NCI-H187 (cell line): ENCODE data around the gene THAP11.
"Not testable (repeated sequence)": the region's sequence is repeated elsewhere in the genome, so short reads cannot be mapped to it uniquely, and the experiment has no call there.

ENCODE experiments used
- DNase-seq, 2 experiments: peaks; one replicate each; lab custom pipeline; 2025; lab: John Stamatoyannopoulos, UW

Gene THAP11

GRCh38 chr16:67837190-67837589 is 4.9 kb upstream of the THAP11 start:
- DNase-seq: not testable (repeated sequence)

DNA sequence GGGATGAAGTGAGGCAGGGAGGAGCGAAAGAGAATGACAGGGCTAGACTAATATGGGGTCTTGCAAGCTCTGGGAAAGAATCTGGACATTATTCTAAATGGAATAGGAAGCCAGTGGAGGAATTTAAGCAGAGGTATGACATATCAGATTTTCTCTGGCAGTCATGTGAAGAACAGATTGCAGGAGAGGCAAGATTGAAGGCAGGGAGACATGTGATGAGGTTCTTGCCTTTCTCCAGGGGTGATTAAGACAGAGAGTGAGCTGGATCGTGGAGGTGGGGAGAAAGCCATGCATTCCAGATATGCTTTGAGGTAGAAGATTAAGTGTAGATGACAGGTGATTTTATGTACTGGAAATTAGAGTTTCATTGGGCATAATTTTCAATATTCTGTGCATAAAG is 4.3 kb upstream of the THAP11 start:
- no peak for DNase-seq

GRCh38 chr16:67841198-67841815 is 813 bp upstream of the THAP11 start:
- DNase-seq: no peak

GRCh38 chr16:67842509-67843342 is 606 bp downstream of the THAP11 start:
- DNase-seq: no peak

DNA sequence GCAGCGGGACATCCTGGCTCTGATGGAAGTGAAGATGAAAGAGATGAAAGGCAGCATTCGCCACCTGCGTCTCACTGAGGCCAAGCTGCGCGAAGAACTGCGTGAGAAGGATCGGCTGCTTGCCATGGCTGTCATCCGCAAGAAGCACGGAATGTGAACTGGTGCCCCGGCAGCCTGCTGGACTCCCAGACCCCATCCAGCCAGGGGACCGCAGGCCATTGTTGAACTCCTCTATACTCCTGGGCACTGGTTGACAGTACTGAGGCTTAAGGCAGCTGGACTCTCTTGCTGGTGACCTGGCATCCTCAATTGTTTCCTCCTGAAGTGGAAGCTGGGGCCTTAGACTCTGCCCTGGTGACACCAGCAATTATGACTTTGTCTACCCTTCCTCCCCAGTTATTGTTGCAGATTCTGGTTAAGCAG is 1.2 kb downstream of the THAP11 start:
- DNase-seq: no peak

DNA sequence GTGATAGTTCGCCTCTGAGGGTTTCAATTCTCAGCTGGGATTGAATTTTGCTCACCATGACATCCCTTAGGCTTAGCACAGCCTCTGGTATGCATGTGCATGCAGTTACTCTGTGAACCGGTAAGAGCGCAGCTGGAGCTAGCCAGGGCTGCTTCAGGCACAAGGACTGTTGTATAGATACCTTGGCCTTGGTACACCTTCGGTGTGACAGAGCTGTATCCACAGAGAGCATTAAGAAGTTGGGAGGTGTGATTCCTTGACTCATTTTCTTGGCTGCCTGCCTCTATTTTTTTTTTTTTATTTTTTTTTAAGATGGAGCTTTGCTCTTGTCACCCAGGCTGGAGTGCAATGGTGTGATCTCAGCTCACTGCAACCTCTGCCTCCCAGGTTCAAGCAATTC is 2.4 kb downstream of the THAP11 start:
- DNase-seq: no peak

DNA sequence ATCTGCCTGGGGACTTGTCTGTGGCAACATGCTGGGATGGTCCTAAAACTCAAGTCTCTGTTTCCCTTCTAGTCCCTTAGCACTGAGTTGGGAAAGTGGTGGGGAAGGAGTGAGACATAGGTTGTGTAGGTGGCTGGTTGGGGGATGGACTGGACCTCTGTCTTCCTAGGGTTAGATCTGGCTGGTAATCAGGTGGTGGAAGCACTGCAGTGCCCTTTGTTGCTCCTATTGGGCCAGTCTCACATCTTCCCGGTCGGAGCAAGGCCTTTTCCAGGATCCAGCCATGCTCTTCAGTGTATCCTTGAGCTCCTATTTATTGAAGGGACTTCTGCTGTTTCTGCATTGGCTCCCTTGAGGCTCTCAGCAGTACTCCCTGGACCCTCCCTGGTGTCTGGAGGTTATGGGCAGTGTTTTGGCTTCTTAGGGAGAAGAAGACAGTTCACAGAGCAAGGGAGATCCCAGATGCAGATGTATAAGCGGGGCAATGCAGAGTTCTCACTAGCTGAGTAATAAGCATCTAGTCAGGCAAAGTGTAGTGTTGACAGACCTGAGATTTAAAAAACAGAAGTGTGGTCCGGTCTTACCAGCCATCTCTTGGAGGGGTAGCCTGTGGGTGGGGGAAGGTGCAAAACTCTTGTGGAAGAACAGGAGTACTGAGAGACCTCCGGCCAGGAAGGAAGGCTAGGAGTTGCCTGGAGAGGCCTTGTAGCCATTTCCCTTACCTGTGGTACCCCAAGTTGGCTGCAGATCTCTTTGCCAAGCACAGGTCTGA is 3.4 kb downstream of the THAP11 start:
- DNase-seq: no peak

- DNase-seq: no peak
Observed at GRCh38 chr16:67846063-67846319, 3.9 kb downstream of the THAP11 start.

GRCh38 chr16:67846320-67847063 is 4.4 kb downstream of the THAP11 start, which contains the start of gene NUTF2:
NUTF2 (plus strand) TSS chr16:67846933; CDS start chr16:67865131, 18,198 bp downstream.
- peak; percentile 77 to 85 for DNase-seq

- no peak for DNase-seq
Observed at GRCh38 chr16:67847064-67847861, 5.1 kb downstream of the THAP11 start, which contains the start of gene CENPT. CENPT (minus strand) TSS chr16:67847693; CDS start chr16:67833859, 13,834 bp downstream.

DNA sequence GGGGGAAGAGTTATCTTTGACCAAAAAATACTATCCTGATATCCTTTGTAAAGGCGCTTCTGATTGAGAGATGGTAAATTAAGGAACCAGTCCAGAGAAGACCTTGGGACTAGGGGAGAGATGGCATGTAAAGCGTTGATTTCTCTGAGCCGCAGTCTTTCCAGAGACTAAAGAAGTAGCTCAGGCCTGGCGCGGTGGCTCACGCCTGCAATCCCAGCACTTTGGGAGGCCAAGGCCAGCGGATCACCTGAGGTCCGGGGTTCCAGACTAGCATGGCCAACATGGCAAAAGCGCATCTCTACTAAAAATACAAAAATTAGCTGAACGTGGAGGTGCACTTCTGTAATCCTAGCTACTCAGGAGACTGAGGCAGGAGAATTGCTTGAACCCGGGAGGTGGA is 6.0 kb downstream of the THAP11 start:
- DNase-seq: no peak

- DNase-seq: no peak
Observed at GRCh38 chr16:67853670-67854069, 11.6 kb downstream of the THAP11 start.

DNA sequence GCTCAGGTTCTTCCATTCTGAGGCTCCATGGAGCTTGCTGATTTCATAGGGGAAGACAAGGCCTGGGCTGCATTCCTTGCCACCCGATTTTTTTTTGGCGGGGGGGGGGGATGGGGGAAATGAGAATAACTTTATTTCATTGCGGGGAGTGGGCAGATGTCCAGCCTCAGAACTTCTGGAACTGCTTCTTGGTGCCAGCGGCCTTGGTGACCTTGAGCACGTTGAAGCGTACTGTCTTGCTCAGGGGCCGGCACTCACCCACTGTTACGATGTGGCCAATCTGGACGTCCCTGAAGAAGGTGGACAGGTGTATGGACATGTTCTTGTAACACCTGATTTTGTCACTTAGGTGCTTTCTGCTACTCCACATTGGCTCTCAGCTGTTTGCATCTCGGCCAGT is 13.7 kb downstream of the THAP11 start:
- DNase-seq: no peak

DNA sequence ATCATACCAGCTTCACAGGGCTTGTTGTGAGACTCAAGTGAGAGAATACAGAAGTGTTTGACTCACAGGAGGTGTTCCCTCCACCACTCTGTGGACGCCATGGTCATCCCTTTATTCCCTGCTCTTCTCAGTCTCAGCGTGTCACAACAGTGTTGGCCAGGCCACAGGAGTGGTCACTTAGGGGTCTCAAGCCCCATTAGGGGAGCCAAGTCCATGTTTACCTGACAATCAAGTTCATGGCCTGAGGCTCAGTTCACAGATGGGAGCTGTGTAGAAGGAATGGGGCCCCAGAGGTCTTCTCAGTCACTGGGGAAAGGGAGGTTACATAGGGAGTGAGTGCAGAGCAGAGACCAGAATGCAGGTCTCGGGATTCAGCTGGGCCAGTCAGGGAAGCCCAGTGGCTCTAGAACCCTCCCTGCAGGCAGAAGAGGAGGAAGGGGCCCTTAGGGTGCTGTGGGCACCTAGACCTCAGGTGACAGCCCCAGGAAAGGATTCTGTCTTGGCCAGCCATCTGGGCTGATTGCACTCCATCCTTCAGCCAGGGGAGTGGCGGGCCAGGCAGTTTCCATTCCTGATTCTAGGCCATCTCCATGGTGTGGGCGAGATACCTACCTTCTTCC is 14.9 kb downstream of the THAP11 start:
- no peak for DNase-seq

GRCh38 chr16:67857547-67858233 is 15.6 kb downstream of the THAP11 start:
- DNase-seq: no peak

DNA sequence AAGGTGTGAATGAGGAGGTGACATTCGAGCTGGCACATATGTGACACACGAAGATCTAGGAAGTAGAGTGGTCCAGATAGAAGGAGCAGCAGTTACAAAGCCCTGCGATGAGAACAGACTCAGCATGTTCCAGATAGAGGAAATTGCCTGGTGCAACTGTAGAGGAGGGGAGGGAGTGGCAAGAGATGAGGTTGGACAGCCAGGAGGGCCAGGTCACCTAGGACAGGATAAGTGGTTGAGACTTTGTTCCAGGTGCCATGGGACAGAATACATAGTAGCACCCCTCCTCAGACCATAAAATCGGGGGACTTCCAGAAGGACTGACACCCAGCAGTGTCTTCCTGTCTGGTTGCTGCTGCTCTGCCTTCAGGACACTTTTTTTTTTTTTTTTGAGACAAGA is 16.4 kb downstream of the THAP11 start:
- no peak for DNase-seq

- no peak for DNase-seq
Observed at GRCh38 chr16:67860589-67861398, 18.7 kb downstream of the THAP11 start.

DNA sequence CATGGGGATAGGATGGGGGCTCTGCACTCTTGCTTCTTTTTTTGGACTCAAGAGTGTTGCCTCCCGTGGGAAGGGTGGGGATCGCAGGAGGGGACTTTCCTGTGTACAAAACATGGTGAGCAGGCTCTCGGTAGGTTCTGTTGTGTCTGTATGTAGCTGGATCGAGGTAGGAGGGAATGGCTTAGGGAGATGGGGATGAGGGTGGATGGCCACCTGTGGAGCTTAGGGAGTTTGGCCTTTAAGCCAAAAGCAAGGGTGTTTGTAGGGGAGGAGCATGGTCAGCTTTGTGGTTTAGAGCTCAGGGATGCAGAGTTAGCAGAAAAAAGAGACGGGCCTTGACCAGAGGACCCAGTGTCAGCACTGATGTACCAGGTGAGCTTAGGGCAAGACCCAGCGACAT is 19.8 kb downstream of the THAP11 start:
- no peak for DNase-seq
